Gastrocnemius medialis (tissue), 4 donors: ENCODE measurements around the gene C19orf12.

Experiments used
- CTCF ChIP-seq, 5 experiments: fragments of 450-650 bp in 3 of 5; fragments of 200-600 bp in 2 of 5; sonication (generic) in 2 of 5; IDR thresholded peaks in 4 of 5; conservative IDR thresholded peaks in 1 of 5; 1 replicate in 4 of 5; 2 replicates in 1 of 5; pipeline ENCODE4 v1.5.1; 2016 to 2019; ENCODE audit warnings: antibody characterized with exemption in 5 of 5, mild to moderate bottlenecking in 3 of 5, moderate library complexity in 3 of 5
- POLR2A ChIP-seq, 2 donors: fragments of 450-650 bp; IDR thresholded peaks; one replicate each; pipeline ENCODE4 v1.6.1; 2017; ENCODE audit warnings: antibody characterized with exemption in 2 of 2, mild to moderate bottlenecking in 2 of 2, moderate library complexity in 2 of 2

GRCh38 chr19:29750001-29750400 lies 34.9 kb upstream of the C19orf12 start:
- no peak for TF ChIP-seq POLR2A (IDR thresholded peaks at IDR 0.05)
- no peak for TF ChIP-seq CTCF (IDR thresholded peaks at IDR 0.05 in 4 of 5, conservative IDR thresholded peaks at IDR 0.05 in 1 of 5)
